Measurements from ENCODE around the gene PTP4A1.
"Not testable (repeated sequence)": the region's sequence is repeated elsewhere in the genome, so short reads cannot be mapped to it uniquely, and the experiment has no call there.

Gene PTP4A1

DNA sequence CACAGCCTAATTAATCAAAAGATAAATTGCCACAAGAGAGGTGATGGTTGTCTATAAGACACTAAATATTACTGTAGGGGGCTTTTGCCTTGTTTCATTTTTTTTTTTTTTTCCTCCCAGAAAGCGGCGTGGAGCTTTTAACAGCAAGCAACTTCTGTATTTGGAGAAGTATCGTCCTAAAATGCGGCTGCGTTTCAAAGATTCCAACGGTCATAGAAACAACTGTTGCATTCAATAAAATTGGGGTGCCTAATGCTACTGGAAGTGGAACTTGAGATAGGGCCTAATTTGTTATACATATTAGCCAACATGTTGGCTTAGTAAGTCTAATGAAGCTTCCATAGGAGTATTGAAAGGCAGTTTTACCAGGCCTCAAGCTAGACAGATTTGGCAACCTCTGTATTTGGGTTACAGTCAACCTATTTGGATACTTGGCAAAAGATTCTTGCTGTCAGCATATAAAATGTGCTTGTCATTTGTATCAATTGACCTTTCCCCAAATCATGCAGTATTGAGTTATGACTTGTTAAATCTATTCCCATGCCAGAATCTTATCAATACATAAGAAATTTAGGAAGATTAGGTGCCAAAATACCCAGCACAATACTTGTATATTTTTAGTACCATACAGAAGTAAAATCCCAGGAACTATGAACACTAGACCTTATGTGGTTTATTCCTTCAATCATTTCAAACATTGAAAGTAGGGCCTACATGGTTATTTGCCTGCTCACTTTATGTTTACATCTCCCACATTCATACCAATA is 7.8 kb downstream of the PTP4A1 start:
- Histone ChIP-seq H3K27me3 (ENCODE audit: control insufficient read depth in 5 of 5, insufficient read depth in 4 of 5, low read length in 5 of 5) (no peaks in the 10 kb centered on the region), H3K36me3 (ENCODE audit: control insufficient read depth in 5 of 5, insufficient read depth in 5 of 5, low read length in 5 of 5) (peaks cover 25 to 48% (median 37%) of the 10 kb centered on the region in 5 donors), H3K9ac (ENCODE audit: low read length in 5 of 5) (no peak overlapping the region), H3K27ac (ENCODE audit: low read depth, low read length) (no peak overlapping the region), H3K9me3 (ENCODE audit: control insufficient read depth in 5 of 5, low read length in 5 of 5) (no peaks in the 10 kb centered on the region), H3K4me3 (ENCODE audit: low read depth in 1 of 5, low read length in 5 of 5) (no peak overlapping the region), H3K4me1 (ENCODE audit: control insufficient read depth in 5 of 5, insufficient read depth in 5 of 5, low read length in 5 of 5) (peaks cover 0 to 19% (median 4%) of the 10 kb centered on the region in 5 donors)

GRCh38 chr6:63580704-63580961 is 8.4 kb downstream of the PTP4A1 start:
- H3K9ac ChIP-seq (ENCODE audit: low read length in 5 of 5): no peak overlapping the region
- peaks cover 25 to 48% (median 37%) of the 10 kb centered on the region in 5 donors for H3K36me3 ChIP-seq (ENCODE audit: control insufficient read depth in 5 of 5, insufficient read depth in 5 of 5, low read length in 5 of 5)
- H3K4me3 ChIP-seq (ENCODE audit: low read depth in 1 of 5, low read length in 5 of 5): no peak overlapping the region
- H3K27ac ChIP-seq (ENCODE audit: low read depth, low read length): no peak overlapping the region
- no peaks in the 10 kb centered on the region for H3K9me3 ChIP-seq (ENCODE audit: control insufficient read depth in 5 of 5, low read length in 5 of 5)
- H3K27me3 ChIP-seq (ENCODE audit: control insufficient read depth in 5 of 5, insufficient read depth in 4 of 5, low read length in 5 of 5): no peaks in the 10 kb centered on the region
- H3K4me1 ChIP-seq (ENCODE audit: control insufficient read depth in 5 of 5, insufficient read depth in 5 of 5, low read length in 5 of 5): peaks cover 0 to 14% (median 4%) of the 10 kb centered on the region in 5 donors

DNA sequence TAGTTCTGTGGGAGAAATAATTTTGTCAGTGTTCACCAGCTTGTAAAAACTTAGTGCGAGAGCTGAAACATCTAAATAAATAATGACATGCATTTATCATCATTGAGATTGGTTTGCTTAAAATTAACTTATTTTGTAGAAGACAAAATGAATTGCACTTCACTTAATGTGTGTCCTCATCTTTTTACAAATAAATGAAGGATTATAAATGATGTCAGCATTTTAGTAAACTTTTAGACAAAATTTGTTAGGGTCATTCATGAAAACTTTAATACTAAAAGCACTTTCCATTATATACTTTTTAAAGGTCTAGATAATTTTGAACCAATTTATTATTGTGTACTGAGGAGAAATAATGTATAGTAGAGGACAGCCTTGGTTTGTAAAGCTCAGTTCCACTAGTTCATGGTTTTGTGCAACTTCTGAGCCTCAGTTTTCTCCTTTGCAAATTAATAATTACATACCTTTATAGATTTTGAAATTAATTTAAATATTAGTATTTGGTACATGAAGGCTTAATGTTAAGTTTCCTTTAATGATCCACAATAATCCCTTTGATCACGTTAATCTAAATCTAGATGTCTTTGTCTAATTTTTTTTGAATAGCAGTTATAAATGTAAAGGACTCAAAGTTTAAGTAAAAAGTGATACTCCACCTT is 9.2 kb downstream of the PTP4A1 start:
- Histone ChIP-seq H3K36me3 (ENCODE audit: control insufficient read depth in 5 of 5, insufficient read depth in 5 of 5, low read length in 5 of 5) (peaks cover 25 to 45% (median 35%) of the 10 kb centered on the region in 5 donors), H3K4me1 (ENCODE audit: control insufficient read depth in 5 of 5, insufficient read depth in 5 of 5, low read length in 5 of 5) (peaks cover 0 to 8% (median 4%) of the 10 kb centered on the region in 5 donors)

DNA sequence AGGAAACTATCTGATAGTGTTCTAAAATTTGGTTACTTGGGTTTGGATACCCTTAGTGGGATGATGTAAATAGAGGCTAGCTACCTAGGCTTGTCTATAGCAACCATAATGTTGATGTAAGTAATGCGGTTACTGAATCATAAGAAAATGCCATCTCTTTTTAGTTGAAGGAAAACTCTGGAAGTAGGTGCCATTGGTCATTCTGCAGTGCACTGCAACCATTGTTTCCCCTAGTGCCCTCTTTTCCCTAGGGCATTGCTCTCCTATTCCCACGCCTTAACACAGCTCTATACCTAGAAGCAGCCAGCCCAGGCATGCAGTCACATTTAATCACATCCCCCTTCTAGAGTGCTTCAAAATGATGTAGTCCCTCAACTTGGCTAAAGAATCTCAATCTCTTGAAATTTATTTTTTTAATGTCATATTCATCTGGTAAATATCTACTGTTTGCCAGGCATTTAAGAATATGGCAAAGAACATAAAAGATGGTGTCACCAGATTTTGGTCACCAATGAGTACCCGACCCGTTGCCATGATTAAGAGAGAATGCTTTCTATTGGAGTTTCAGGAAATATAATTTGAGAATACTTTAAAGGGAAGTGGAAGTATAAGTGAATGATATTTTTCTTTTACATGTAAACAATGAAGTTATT is 10.4 kb downstream of the PTP4A1 start:
- Histone ChIP-seq H3K27me3 (ENCODE audit: control insufficient read depth in 5 of 5, insufficient read depth in 4 of 5, low read length in 5 of 5) (no peaks in the 10 kb centered on the region), H3K9me3 (ENCODE audit: control insufficient read depth in 5 of 5, low read length in 5 of 5) (no peaks in the 10 kb centered on the region), H3K9ac (ENCODE audit: low read length in 5 of 5) (no peak overlapping the region), H3K4me3 (ENCODE audit: low read depth in 1 of 5, low read length in 5 of 5) (no peak overlapping the region), H3K4me1 (ENCODE audit: control insufficient read depth in 5 of 5, insufficient read depth in 5 of 5, low read length in 5 of 5) (peaks cover 0 to 8% (median 4%) of the 10 kb centered on the region in 5 donors), H3K36me3 (ENCODE audit: control insufficient read depth in 5 of 5, insufficient read depth in 5 of 5, low read length in 5 of 5) (peaks cover 19 to 34% (median 27%) of the 10 kb centered on the region in 5 donors), H3K27ac (ENCODE audit: low read depth, low read length) (no peak overlapping the region)

More for the DNA sequence above, 9.2 kb downstream of the PTP4A1 start:
- H3K9ac ChIP-seq (ENCODE audit: low read length in 5 of 5): no peak overlapping the region
- H3K27ac ChIP-seq (ENCODE audit: low read depth, low read length): no peak overlapping the region
- no peaks in the 10 kb centered on the region for H3K9me3 ChIP-seq (ENCODE audit: control insufficient read depth in 5 of 5, low read length in 5 of 5)
- no peaks in the 10 kb centered on the region for H3K27me3 ChIP-seq (ENCODE audit: control insufficient read depth in 5 of 5, insufficient read depth in 4 of 5, low read length in 5 of 5)
- H3K4me3 ChIP-seq (ENCODE audit: low read depth in 1 of 5, low read length in 5 of 5): no peak overlapping the region

GRCh38 chr6:63584125-63584514 is 11.8 kb downstream of the PTP4A1 start:
- peaks cover 0 to 8% (median 4%) of the 10 kb centered on the region in 5 donors for H3K4me1 ChIP-seq (ENCODE audit: control insufficient read depth in 5 of 5, insufficient read depth in 5 of 5, low read length in 5 of 5)
- H3K27ac ChIP-seq (ENCODE audit: low read depth, low read length): no peak overlapping the region
- peaks cover 14 to 27% (median 22%) of the 10 kb centered on the region in 5 donors for H3K36me3 ChIP-seq (ENCODE audit: control insufficient read depth in 5 of 5, insufficient read depth in 5 of 5, low read length in 5 of 5)
- H3K4me3 ChIP-seq (ENCODE audit: low read depth in 1 of 5, low read length in 5 of 5): no peak overlapping the region
- no peak overlapping the region for H3K9ac ChIP-seq (ENCODE audit: low read length in 5 of 5)
- no peaks in the 10 kb centered on the region for H3K27me3 ChIP-seq (ENCODE audit: control insufficient read depth in 5 of 5, insufficient read depth in 4 of 5, low read length in 5 of 5)
- H3K9me3 ChIP-seq (ENCODE audit: control insufficient read depth in 5 of 5, low read length in 5 of 5): no peaks in the 10 kb centered on the region

DNA sequence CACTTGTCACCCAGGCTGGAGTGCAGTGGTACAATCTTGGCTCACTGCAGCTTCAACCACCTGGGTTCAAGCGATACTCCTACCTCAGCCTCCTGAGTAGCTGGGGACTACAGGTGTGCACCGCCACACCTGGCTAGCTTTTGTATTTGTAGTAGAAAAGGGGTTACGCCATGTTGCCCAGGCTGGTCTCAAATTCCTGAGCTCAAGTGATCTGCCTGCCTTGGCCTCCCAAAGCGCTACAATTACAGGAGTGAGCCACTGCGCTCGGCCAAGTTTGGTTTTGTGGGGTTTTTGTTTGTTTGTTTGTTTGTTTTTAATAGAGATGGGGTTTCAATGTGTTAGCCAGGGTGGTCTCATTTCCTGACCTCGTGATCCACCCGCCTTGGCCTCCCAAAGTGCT is 12.3 kb downstream of the PTP4A1 start:
- no peak overlapping the region for H3K27ac ChIP-seq (ENCODE audit: low read depth, low read length)
- H3K4me1 ChIP-seq (ENCODE audit: control insufficient read depth in 5 of 5, insufficient read depth in 5 of 5, low read length in 5 of 5): peaks cover 0 to 8% (median 4%) of the 10 kb centered on the region in 5 donors
- H3K4me3 ChIP-seq (ENCODE audit: low read depth in 1 of 5, low read length in 5 of 5): no peak overlapping the region
- no peaks in the 10 kb centered on the region for H3K27me3 ChIP-seq (ENCODE audit: control insufficient read depth in 5 of 5, insufficient read depth in 4 of 5, low read length in 5 of 5)
- no peak overlapping the region for H3K9ac ChIP-seq (ENCODE audit: low read length in 5 of 5)
- no peaks in the 10 kb centered on the region for H3K9me3 ChIP-seq (ENCODE audit: control insufficient read depth in 5 of 5, low read length in 5 of 5)
- peaks cover 10 to 23% (median 18%) of the 10 kb centered on the region in 5 donors for H3K36me3 ChIP-seq (ENCODE audit: control insufficient read depth in 5 of 5, insufficient read depth in 5 of 5, low read length in 5 of 5)

DNA sequence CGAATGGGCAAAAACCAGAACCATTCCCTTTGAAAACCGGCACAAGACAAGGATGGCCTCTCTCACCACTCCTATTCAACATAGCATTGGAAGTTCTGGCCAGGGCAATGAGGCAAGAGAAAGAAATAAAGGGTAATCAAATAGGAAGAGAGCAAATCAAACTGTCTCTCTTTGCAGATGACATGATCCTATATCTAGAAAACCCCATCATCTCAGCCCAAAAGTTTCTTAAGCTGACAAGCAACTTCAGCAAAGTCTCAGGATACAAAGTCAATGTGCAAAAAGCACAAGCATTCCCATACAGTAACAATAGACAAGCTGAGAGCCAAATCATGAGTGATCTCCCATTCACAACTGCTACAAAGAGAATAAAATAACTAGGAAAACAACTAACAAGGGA is 13.4 kb downstream of the PTP4A1 start:
- H3K4me1 ChIP-seq (ENCODE audit: control insufficient read depth in 5 of 5, insufficient read depth in 5 of 5, low read length in 5 of 5); H3K27me3 ChIP-seq (ENCODE audit: control insufficient read depth in 5 of 5, insufficient read depth in 4 of 5, low read length in 5 of 5); H3K9me3 ChIP-seq (ENCODE audit: control insufficient read depth in 5 of 5, low read length in 5 of 5); H3K9ac ChIP-seq (ENCODE audit: low read length in 5 of 5); H3K4me3 ChIP-seq (ENCODE audit: low read depth in 1 of 5, low read length in 5 of 5); H3K27ac ChIP-seq (ENCODE audit: low read depth, low read length): not testable (repeated sequence)
- peaks cover 0 to 12% (median 9%) of the 10 kb centered on the region in 5 donors for H3K36me3 ChIP-seq (ENCODE audit: control insufficient read depth in 5 of 5, insufficient read depth in 5 of 5, low read length in 5 of 5)

DNA sequence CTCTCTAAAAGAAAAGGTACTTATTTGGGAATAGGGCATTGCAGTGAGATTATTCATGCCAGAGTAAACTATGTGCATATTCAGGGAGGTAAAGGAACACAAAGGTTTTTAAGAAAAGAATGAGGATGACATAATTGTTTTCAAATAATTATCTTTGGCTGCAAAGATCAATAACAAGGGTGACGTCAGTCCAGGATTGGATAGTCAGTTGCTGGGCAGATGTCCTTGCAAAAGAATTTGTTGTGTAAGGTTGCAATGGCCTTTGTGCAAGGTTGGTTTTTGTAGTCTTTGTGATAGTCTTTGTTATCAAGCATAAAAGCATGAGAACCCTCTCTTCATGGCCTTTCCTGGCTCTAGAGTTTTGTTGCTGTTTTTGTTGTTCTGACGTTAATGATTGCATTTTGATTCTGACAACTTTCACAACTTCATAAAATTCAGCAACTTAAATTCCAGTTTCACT is 17.7 kb downstream of the PTP4A1 start:
- H3K4me3 ChIP-seq (ENCODE audit: low read depth in 1 of 5, low read length in 5 of 5): no peak overlapping the region
- no peak overlapping the region for H3K27ac ChIP-seq (ENCODE audit: low read depth, low read length)
- H3K27me3 ChIP-seq (ENCODE audit: control insufficient read depth in 5 of 5, insufficient read depth in 4 of 5, low read length in 5 of 5): no peaks in the 10 kb centered on the region
- no peaks in the 10 kb centered on the region for H3K9me3 ChIP-seq (ENCODE audit: control insufficient read depth in 5 of 5, low read length in 5 of 5)
- H3K4me1 ChIP-seq (ENCODE audit: control insufficient read depth in 5 of 5, insufficient read depth in 5 of 5, low read length in 5 of 5): no peaks in the 10 kb centered on the region
- no peaks in the 10 kb centered on the region for H3K36me3 ChIP-seq (ENCODE audit: control insufficient read depth in 5 of 5, insufficient read depth in 5 of 5, low read length in 5 of 5)
- no peak overlapping the region for H3K9ac ChIP-seq (ENCODE audit: low read length in 5 of 5)

GRCh38 chr6:63592886-63593285 is 20.6 kb downstream of the PTP4A1 start:
- no peaks in the 10 kb centered on the region for H3K36me3 ChIP-seq (ENCODE audit: control insufficient read depth in 5 of 5, insufficient read depth in 5 of 5, low read length in 5 of 5)
- no peak overlapping the region for H3K27ac ChIP-seq (ENCODE audit: low read depth, low read length)
- H3K9me3 ChIP-seq (ENCODE audit: control insufficient read depth in 5 of 5, low read length in 5 of 5): no peaks in the 10 kb centered on the region
- H3K9ac ChIP-seq (ENCODE audit: low read length in 5 of 5): no peak overlapping the region
- no peaks in the 10 kb centered on the region for H3K27me3 ChIP-seq (ENCODE audit: control insufficient read depth in 5 of 5, insufficient read depth in 4 of 5, low read length in 5 of 5)
- H3K4me1 ChIP-seq (ENCODE audit: control insufficient read depth in 5 of 5, insufficient read depth in 5 of 5, low read length in 5 of 5): peaks cover 0 to 2% (median 2%) of the 10 kb centered on the region in 5 donors
- H3K4me3 ChIP-seq (ENCODE audit: low read depth in 1 of 5, low read length in 5 of 5): no peak overlapping the region
